HG03520 (cell line): ENCODE results near the gene L3MBTL4.

ENCODE experiments used
- ATAC-seq: cut with Tn5 transposase; IDR thresholded peaks from one replicate; pipeline ENCODE4 v1.9.1; 2021; ENCODE audit warnings: mild to moderate bottlenecking, moderate library complexity; ENCODE audit not compliant: unreplicated experiment

The L3MBTL4 gene

DNA sequence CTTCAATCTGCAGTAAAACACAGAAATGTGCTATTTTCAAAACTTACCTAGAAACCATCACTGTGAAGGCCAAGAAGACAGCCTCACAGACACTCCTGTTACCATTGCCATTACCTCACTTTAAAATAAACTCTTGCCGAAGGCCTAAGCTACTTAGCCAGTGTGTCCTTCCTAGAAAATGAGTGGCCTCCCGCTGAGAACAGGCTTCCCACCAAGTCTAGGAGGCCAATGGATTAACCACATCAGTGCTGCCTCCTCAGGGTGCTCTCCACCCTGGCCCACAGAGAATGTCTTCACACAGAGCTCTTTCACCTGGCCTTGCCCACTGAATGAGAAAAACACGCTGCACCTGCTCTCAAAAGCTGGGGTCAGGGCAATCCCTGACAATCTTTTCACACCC, 47.5 kb downstream of the L3MBTL4 start:
- ATAC-seq, result no peak

DNA sequence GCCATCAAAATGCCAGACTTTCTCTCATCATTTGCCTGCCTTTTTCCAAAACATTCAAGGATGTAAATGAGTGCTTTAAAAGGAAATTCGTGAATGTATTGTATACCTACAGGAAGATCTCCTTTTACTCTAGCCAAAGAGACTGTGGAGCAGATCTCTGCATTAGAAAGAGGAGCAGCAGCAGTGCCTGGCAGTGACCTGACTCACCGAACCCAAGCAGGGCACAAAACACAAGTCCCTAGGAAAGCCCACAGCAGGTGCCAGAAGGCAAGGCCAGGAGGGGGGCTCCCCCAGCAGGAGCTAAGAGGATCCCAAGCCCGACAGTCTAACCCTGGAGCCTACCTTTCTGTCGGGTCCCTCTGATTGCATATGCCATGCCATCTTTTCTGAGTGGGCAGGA, 47.9 kb downstream of the L3MBTL4 start:
- ATAC-seq, result no peak

DNA sequence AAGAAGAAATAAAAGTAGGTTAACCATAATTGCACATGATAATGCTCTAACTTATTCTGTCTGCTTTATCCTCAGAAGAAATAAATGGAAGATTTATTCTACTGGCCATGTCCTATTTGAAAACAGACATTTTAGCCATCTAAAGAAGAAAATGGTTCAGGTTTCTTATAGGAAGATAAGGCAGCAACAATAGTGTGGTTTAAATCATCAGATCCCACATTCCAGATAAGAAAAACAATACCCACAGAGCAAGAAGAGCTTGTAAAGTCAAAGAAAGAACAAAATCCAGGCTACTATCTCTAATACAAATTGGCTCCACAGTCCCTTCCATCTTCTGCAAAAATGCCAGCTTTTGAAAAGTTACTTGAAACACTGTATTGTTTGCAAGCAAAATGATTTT, 49.3 kb downstream of the L3MBTL4 start:
- no peak for ATAC-seq

DNA sequence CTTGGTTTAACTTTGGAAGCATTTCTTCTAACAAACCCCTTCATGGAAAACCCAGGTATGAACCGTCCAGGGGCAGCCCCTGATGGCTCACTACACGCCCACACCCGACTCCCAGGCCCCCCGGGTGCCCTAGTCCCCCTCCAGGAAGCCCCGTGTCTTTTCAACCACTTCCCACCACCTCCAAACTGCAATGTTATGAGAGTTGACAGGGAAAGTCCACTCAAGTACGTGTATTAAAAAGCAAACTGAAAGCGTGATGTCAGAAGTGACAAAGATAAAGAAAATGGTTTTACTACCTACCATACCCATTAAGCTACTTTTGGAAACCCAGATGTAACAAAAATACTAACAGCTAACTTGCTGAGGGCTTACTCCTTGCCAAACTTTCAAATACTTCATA, 51.5 kb downstream of the L3MBTL4 start:
- peak; percentile 74 for ATAC-seq

GRCh38 chr18:6362559-6363129, 52.1 kb downstream of the L3MBTL4 start:
- no peak for ATAC-seq

DNA sequence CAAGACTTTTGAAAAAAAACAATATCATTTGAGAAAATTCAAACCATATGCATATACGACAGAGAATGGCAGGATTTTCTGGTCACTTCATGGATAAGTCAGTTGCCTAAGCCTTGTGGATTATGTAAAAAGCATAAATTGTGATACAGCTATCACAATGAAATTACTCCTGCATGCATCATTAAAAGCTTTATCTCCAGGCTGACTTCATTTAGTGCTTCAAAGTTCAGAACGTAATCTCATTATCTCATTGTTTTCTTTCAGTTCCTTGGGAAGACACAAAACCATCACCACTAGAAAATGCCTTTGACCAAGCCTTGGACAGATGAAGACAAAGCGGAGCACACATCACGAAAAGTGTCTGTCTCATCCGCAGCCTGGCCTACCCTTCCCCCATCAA, 57.0 kb downstream of the L3MBTL4 start:
- ATAC-seq, result no peak

DNA sequence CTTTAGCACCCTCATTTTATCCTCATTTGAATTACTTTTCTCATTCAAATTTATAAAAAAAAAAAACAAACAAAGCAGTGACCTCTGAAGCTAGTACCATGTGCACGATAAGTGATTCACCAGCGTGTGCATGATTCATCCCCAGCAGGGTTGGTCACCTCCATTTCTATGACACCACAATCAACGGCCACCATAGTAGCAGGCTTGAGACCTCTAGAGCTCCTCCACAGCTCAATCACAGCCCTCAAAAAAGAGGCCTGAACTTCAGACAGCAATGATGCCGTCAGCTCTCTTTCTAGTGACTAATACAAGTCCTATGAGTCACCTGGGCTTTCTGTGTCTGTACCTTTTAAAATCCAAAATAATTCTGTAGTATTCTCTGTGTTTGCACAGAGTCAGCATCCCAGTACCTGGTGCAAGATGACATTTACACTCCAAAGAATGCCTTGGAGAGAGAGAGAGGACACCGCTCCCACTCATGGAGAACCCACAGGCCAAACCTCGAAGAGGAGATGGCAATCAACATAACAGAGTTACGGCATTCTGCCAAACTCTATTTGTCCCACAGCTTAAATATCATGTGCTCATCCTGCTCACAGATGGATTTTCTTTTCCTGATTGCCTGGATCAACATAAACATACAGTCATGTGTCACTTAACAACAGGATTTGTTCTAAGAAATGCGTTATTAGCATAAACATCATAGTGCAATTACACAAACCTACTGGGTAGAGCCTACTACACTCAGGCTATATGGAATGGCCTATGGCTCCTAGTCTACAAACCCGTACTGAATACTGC, 58.7 kb downstream of the L3MBTL4 start:
- peak; percentile 73 for ATAC-seq

DNA sequence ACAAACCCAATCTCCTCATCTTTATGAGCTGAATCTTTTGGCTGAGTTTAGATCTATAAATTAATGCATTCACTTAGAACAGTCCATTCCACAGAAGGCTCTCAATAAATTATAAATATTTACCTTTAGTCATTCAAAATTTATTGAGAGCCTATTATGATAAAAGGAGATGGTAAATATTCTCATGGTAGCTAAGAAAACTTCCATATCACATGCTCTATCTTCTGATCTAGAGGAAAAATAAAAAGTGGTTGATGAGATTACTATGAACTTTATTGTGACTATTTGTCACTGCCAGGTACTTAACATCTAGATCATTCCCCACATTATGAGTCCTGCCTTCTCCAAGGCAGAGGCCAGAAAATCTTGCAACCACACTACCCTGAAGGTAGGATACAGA, 62.4 kb downstream of the L3MBTL4 start:
- no peak for ATAC-seq

DNA sequence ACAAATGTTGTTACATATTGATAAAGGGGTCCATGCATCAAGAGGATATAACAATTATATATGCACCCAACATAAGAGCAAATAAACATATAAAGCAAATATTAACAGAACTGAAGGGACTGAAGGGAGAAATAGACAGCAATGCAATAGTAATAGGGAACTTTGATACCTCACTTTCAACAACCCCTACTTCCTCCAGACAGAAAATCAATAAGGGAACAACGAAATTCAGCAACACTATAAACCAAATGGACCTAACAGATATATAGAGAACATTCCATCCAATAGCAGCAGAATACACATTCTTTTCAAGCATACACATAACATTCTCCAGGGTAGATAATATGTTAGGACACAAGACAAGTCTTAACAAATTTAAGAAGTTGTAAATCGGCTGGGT, 71.7 kb downstream of the L3MBTL4 start:
- no peak for ATAC-seq

DNA sequence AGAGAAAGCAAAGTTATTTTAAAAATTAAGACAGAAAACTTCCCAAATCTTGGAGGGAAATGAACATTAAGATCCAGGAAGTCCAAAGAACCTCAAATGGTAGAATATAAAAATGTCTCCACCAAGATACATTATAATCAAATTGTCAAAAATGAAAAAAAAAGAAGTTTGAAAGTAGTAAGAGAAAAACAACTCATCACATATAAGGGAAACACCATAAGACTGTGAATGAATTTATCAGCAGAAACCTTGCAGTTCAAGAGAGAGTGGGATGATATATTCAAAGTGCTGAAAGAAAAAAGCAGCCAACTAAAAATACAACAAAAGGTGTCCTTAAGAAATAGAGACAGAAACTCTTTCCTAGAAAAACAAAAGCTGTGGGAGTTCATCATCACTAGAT, 73.0 kb downstream of the L3MBTL4 start:
- ATAC-seq, result no peak

DNA sequence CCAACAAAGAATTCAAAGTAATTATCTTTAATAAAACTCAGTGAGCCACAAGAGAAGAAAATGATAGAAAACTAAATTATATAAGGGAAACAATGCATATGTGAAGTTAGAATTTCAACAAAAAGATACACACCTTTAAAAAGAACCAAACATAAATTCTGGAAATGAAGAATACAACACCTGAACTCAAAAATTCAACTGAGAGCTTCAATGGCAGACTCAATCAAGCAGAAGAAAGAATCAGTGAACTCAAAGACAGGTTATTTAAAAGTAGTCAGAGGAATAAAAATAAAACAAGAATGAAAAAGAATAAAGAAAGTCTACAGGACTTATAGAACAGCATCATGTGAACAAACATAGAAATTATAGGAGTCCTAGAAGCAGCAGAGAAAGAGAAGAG, 73.4 kb downstream of the L3MBTL4 start:
- ATAC-seq, result no peak

DNA sequence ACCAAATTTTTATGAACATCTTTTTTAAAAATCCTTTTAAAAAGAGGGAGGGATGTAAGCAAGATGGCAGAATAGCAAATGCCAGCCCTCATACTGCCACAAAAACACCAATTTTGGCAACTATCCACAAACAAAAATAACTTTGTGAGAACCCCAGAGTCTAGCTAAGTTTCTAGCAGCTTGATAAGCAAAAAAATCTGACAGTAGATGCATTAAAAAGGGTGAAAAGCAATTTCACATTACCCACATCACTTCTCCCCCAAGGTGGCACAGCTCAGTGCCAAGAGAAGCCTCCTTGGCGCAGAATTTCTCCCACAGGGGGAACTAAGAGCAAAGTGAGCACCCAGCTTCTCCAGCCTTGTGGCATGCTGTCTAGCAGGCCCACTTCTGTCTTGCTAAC, 74.6 kb downstream of the L3MBTL4 start:
- no peak for ATAC-seq

- ATAC-seq, result no peak
Measured at GRCh38 chr18:6336239-6336638, 78.5 kb downstream of the L3MBTL4 start.

DNA sequence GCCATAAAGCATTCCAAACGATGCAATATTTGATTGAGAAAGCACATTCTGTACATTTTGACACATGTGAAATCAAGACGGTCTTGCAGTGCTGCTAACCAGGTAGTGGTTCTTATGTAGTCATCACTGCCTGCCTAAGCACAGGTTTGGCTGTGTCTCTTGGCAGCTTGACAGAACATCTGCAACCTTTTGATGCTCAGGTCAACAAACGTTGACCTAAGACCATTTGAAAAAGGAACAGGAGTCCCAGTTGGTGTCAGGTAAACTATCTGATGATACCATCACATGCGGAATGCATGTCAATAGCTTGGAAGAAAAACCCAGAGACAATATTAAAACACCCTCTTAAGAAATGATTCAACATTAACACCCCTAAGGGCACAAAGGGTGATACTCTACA, 80.7 kb downstream of the L3MBTL4 start:
- ATAC-seq, result no peak

DNA sequence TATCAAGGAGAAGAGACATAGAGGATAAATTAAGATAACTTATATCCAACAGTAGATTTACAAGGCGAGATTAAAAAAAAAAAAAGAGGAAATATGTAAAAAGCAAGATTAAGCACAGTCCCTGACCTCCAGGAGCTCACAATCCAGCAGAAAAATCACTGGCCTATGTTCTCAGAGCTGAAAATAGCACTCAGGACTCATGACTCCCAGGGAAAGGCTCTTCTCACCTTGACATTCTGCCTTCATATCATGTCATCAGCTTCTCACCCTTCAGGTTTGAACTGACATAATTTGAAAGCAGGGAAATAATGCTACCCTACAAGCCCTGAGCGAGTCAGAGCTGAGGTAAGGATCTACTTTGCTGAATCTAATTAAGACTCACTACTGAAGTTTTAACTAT, 82.8 kb downstream of the L3MBTL4 start:
- no peak for ATAC-seq

GRCh38 chr18:6330786-6331185, 83.9 kb downstream of the L3MBTL4 start:
- ATAC-seq, result no peak

DNA sequence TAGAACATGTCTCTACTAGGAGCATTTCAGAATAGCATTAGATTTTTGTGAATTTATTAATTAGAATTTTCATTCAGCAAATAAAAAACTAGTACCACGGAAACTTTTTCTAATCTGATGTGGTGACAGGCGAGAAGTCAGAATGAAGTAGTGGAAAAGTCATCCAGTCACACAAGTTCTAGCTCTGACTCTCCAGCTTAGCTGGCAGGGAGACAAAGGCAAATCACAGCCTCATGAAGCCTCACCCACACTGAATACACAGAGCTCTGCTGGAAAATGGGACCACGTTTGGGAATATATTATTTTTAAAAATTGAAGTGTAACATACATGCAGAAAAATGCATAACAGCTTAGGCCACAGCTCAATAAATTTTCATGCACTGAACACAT, 86.1 kb downstream of the L3MBTL4 start:
- no peak for ATAC-seq

DNA sequence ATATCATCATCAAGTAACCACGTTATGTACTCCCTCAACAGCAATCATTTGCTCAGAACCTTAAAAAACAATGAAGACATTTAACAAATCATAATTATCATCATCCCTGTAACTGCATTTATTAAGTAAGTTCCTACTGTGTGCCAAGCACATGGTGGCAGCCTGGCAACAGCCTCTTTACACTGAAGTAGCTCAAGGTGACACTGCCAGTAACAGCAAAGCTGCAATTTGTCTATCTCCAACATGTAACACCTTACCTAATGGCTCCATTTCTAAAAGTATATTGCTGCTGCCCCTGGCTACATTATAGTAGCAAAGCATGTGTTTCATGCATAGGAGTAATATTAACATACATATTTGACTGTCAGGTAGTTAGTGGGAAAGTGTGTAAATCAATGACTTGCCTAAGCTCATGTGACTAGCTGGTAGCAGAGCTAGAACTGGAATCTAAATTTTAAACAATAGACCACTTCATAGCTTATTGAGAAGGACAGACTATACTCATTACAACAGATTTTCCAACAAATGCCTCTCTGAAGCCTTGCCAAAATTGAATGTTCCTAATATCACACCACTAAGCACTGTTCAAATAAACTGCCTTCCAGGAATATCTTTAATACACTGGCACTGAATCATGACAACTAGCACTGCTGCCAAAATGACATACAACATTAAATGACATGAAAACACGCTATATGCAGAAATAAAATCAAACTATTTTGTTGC, 86.7 kb downstream of the L3MBTL4 start:
- ATAC-seq, result no peak

GRCh38 chr18:6327485-6327884, 87.2 kb downstream of the L3MBTL4 start:
- ATAC-seq, result no peak

DNA sequence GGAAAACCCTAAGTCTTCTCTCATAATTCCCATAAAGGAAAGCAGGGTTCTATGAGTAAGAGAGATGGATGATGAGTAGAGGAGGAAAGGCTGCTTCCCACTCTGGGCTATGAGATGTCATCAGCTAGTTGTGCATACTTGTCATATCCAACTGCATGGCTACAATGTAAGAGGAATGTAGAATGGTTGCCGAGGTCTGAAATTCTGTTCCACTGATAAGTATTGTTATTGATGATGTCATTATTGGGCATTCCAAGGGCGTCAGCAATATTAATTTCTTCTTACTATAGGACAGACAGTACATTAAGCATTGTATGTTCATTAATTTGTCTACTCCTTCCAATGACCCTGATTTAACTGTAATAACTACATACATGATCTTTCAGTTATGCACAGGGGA, 88.1 kb downstream of the L3MBTL4 start:
- ATAC-seq, result no peak

DNA sequence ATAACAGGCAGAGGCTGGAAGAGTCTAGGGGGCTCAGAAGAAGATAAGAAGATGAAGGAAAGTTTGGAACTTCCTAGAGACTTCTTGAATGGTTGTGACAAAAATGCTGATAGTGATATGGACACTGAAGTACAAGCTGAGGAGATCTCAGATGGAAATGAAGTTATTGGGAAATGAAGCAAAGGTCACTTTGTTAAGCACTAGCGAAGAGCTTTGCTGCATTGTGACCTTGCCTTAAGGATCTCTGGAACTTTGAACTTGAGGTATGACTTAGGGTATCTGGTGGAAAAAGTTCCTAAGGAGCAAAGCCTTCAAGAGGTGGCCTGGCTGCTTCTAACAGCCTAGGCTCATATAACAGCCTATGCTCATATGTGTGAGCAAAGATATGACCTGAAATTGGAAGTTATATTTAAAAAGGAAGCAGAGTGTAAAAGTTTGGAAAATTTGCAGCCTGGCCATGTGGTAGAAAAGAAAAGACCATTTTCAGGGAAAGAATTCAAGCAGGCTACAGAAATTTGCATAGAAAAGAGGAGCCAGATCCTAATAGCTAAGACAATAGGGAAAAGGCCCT, 91.3 kb downstream of the L3MBTL4 start:
- ATAC-seq, result no peak
